HG03521 (cell line): Measurements from ENCODE around the gene ZNF503.

Experiments used
- ATAC-seq: cut with Tn5 transposase; IDR thresholded peaks from one replicate; pipeline ENCODE4 v1.9.1; 2021; ENCODE audit warnings: mild to moderate bottlenecking, moderate library complexity; ENCODE audit not compliant: unreplicated experiment

The ZNF503 gene

DNA sequence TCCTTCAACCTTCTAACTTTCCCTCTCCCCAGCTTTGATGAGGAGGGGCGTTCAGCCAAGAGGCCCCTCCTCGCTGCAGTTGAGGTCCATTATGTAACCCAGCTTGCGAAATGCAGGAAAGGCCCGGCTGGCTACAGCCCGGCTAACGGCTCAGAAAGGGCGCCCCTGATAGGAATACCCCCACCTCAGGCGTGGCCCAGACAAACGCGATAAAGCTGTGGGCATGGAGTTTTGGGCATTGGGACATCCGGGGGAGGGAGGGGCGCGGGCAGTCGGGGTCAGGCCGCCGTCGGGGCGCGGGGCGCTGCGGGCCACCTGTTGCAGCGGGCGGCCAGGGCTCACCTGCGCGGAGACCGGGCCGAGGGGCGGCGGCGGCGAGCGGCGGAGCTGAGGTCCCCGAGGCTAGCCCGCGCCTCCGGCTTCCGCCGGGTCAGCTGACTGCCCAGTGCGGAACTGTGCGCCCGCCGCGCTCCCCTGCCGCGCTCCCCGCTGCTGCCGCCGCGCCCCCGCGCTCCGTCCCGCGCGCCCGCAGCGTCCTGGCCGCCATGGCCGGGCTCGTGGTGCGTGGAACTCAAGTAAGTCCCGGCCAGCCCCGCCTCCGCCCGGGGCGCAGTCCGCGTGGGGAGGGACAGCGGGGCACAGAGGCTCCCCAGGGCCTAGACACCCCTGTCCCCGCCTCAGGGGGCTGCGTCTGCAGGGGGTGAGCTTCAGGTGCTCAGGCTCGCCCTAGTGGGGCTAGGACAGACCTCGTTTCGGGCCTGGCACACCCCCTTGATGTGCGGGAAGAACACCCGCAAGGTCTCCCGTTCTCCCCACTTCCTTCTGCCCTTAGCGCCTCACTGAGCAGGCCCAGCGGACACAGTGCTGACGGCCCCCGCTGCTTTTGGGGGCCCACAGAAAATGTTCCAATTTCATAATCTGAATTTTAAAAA is 29.9 kb upstream of the ZNF503 start, which contains the start of gene LRMDA:
TSS of gene LRMDA (plus strand) at position 445 of the 932 bp plus-strand sequence.
- ATAC-seq: peak; percentile 60

DNA sequence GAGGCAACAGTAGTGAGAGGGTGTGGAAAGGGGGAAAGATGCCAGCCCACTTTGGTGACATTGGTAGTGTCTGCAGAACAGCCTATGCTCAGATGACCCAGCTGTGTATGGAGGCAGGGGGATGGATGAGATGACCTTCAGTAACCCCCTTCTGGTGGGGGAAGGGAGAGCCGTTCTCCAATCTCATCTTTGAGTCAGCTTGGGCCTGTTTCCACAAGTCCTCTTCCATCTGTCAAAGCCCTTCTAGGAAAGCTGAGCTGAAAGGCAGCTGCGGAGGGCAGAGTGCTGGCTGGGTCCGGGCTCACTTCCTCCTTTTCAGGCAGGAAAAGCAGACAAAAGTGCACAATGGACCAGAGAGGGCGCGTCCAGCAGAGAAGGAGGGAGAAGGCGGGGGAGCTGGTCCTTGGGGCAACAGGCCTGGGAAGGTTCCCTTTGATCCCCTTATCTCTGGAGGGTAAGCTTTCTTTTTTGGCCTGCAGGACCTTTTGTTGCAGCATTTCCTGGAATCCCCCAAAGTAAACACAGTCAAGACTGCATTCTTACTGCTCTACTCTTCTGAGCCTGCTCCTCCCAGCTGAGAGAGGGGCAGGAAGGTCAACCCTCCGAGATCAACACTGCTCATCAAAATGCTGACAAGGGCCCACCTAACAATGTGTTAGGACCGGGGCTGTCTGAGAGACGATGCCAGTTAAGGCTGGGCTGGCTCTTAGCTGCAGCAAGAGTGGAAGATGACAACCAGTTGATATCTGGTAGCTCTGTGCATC is 28.6 kb upstream of the ZNF503 start:
- no peak for ATAC-seq

DNA sequence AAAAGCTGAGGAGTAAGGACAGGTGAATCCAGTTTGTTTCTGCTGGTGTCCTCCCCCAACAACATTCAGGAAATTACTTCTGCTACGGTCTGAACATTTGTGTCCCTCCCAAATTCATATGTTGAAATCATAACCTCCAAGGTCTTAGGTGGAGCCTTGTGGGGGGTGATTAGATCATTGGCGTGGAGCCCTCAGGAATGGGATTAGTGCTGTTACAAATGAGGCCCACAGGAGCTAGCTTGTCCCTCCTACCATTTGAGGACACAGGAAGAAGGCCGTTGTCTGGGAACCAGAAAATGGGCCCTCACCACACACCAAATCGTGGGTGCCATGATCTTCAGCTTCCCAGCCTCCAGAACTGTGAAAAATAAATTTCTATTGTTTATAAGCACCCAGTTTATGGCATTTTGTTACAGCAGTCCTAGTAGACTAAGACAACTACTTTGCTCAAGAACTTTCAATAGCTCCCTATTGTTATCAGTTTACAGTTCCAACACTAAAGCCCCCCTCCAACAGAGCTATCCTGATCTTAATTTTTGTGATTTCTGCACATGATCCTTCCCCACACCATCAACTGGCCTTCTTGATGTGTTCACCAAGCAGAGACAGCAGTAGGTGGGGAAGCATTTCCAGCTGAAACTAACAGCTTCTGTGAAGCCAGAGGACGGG is 27.7 kb upstream of the ZNF503 start:
- no peak for ATAC-seq

GRCh38 chr10:75428434-75429158 is 27.0 kb upstream of the ZNF503 start:
- no peak for ATAC-seq

DNA sequence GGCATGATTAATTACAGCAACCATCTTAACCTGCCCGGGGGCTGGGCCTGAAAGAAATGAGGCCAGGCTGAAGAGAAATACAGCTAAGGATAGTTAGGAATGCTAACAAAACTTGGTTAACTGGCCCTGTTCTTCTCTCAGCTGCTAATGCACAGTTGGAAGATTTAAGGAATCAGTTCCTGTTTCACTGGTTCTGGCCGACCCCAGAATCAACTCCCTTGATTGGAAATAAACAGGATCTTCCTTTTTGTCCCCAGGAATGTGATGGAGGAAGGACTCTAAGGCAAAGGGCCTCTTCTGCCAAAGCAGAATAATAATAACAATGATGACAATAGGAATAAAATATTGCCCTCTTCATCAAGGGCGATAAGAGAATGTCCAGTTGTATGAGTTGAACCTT is 26.4 kb upstream of the ZNF503 start:
- ATAC-seq: no peak

DNA sequence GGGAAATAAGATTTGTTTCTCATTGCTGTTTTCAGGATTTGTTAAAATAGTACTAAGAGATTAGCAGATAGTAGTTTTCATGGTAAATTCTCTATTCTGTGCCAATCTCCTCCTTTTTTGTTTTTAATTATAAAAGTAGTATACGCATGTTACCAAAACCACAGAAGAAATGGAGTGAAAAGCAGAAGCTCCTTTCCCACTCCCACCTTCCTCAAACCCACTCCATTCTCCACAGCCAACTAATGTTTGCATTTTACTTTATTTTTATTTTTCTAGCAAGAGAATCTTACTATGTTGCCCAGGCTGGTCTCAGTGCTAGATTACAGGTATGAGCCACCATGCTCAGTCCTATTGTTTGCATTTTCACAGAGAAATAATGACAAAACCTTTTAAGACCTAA is 25.3 kb upstream of the ZNF503 start:
- ATAC-seq: no peak

- ATAC-seq: no peak
These were observed 23.9 kb upstream of the ZNF503 start for GRCh38 chr10:75425291-75426079.

DNA sequence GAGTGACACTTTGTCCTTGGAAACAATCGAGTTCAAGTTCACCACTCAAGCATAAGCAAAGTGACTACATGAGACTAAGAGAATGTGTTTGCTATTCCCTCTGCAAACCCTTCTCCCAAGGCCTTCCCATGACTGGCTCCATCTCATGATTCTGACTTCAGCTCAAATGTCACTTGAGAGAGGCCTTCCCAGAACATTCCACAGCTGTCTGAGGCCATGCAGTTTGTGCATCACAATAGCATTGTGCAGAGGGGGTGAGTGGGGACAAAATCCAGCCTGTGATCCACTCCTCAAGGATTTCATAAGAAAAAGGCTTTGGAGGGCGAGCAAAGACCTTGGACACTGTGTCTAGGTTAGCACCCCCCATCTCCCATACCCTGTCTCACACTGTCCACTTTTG is 23.0 kb upstream of the ZNF503 start:
- no peak for ATAC-seq

DNA sequence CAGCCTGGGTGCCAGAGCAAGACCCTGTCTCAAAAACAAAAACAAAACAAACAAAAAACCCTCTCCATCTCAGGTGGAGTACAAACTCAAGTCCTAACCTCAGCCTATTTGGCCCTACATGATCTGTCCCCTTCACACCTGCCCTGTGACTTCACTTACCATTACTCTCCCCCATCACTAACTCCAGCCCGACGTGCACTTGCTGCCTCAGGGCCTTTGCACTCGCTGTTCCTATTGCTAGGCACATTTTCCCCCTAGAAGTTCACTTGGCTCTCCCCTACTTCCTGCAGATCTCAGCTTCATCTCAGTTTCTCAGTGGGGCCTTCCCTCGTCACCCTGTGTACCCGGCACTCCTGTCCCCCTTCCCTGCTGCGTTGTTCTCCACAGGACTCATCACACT is 21.3 kb upstream of the ZNF503 start:
- ATAC-seq: no peak

DNA sequence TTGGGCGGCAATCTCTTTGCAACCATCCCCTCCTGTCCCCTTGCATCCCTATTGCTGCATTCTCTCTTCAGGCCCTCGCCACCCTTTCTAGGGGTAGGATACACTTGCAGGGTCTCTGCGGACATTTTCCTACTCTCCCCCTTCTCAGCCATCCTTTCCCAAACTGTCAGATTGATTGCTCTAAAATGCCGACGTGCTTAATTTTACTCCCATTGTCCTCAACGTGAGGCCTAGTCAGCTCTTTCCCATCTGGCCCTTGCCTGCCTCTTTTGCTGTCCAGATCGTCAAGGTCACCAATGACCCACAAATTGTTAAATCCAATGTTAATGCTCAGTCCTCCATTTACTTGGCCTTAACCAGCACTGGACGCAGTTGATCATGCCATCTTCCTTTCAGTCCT is 17.1 kb upstream of the ZNF503 start:
- no peak for ATAC-seq

GRCh38 chr10:75418293-75418692 is 16.7 kb upstream of the ZNF503 start:
- no peak for ATAC-seq

DNA sequence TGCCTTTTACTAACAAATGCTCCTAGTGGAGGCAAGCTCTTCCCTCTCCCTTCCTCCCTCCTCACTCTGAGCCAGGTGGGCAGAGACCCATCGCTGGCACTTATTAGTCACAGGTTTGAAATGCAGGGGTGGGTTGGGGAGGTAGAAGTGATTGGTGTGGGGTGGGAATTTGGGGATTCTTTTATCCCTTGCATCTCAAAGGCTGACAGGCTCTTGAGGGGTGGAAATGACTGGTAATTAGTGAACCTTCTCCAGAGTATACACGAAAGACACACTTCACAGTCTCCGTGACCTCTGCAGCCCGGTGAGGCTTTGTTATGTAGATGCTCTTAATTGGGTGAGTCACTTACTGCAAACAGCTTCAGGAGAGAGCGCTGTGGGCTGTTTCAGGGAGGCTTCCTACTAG is 16.0 kb upstream of the ZNF503 start:
- ATAC-seq: no peak

DNA sequence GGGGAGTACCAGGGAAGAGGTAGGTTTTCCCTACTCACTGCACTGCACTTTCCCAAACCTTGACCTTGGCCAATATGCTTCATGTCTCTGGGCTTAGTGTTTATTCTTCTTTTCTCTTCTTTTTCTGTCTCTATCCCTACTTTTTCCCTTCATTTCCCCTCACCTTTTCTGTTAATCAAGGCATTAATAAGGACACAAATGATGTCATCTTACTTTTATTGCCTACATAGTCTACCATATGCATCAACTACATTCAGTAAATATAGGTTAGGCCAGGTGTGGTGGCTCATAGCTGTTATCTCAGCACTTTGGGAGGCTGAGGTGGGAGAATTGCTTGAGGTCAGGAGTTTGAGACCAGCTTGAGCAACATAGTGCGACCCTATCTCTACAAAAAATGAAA is 13.0 kb upstream of the ZNF503 start:
- no peak for ATAC-seq

- ATAC-seq: no peak
These were observed 8.8 kb upstream of the ZNF503 start for GRCh38 chr10:75410132-75411005.

GRCh38 chr10:75408911-75409885 is 7.6 kb upstream of the ZNF503 start:
- no peak for ATAC-seq

- ATAC-seq: no peak
These were observed 6.9 kb upstream of the ZNF503 start for GRCh38 chr10:75408509-75408875.

- ATAC-seq: no peak
These were observed 6.3 kb upstream of the ZNF503 start for GRCh38 chr10:75407713-75408508.
